ENCODE measurements around the gene TSGA10IP.

The TSGA10IP gene

GRCh38 chr11:65961267-65962140 is 16.2 kb downstream of the TSGA10IP start, which contains the start of gene SART1:
Gene SART1 (plus strand): TSS chr11:65961734. CDS start chr11:65961781, 47 bp downstream.
- TF ChIP-seq, protein P1, sequence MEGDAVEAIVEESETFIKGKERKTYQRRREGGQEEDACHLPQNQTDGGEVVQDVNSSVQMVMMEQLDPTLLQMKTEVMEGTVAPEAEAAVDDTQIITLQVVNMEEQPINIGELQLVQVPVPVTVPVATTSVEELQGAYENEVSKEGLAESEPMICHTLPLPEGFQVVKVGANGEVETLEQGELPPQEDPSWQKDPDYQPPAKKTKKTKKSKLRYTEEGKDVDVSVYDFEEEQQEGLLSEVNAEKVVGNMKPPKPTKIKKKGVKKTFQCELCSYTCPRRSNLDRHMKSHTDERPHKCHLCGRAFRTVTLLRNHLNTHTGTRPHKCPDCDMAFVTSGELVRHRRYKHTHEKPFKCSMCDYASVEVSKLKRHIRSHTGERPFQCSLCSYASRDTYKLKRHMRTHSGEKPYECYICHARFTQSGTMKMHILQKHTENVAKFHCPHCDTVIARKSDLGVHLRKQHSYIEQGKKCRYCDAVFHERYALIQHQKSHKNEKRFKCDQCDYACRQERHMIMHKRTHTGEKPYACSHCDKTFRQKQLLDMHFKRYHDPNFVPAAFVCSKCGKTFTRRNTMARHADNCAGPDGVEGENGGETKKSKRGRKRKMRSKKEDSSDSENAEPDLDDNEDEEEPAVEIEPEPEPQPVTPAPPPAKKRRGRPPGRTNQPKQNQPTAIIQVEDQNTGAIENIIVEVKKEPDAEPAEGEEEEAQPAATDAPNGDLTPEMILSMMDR (IDR thresholded peaks at IDR 0.05; ENCODE audit: low read depth, low read length, missing control alignments): no peak
- Histone ChIP-seq H3K27me3 (replicated peaks) (no peaks in the 10 kb centered on the region), H3K36me3 (replicated peaks) (peaks cover 24% of the 10 kb centered on the region), H3K27ac (peak within 1 kb of the TSS; percentile 84), H3K4me3 (ENCODE audit: low read depth, low read length) (peak within 1 kb of the TSS; percentile 81)
- in situ Hi-C loops (cut with HindIII; ENCODE audit: low pct_ligation_motif_present, low sequenced_read_pairs): no loop called here
- DNase-seq: peak; percentile 97

GRCh38 chr11:65962141-65962564 is 16.9 kb downstream of the TSGA10IP start:
- in situ Hi-C loops (cut with HindIII; ENCODE audit: low pct_ligation_motif_present, low sequenced_read_pairs): no loop called here
- no peak overlapping the region for H3K27ac ChIP-seq
- TF ChIP-seq, protein P1 (IDR thresholded peaks at IDR 0.05; ENCODE audit: low read depth, low read length, missing control alignments): no peak

GRCh38 chr11:65964906-65965305 is 19.6 kb downstream of the TSGA10IP start:
- Histone ChIP-seq H3K4me3 (ENCODE audit: low read depth, low read length) (no peak overlapping the region), H3K27me3 (replicated peaks) (no peaks in the 10 kb centered on the region), H3K36me3 (replicated peaks) (peaks cover 54% of the 10 kb centered on the region), H3K27ac (no peak overlapping the region)
- in situ Hi-C loops (cut with HindIII; ENCODE audit: low pct_ligation_motif_present, low sequenced_read_pairs): no loop called here
- TF ChIP-seq, protein P1 (IDR thresholded peaks at IDR 0.05; ENCODE audit: low read depth, low read length, missing control alignments): no peak
- no peak for DNase-seq

More at GRCh38 chr11:65962141-65962564, 16.9 kb downstream of the TSGA10IP start:
- no peak for DNase-seq
- H3K36me3 ChIP-seq (replicated peaks): peaks cover 31% of the 10 kb centered on the region
- H3K4me3 ChIP-seq (ENCODE audit: low read depth, low read length): peak overlapping the region; percentile 81
- H3K27me3 ChIP-seq (replicated peaks): no peaks in the 10 kb centered on the region

GRCh38 chr11:65965986-65966762 is 20.9 kb downstream of the TSGA10IP start:
- DNase-seq: no peak
- H3K27me3 ChIP-seq (replicated peaks): no peaks in the 10 kb centered on the region
- TF ChIP-seq, protein P1 (IDR thresholded peaks at IDR 0.05; ENCODE audit: low read depth, low read length, missing control alignments): no peak
- in situ Hi-C loops (cut with HindIII; ENCODE audit: low pct_ligation_motif_present, low sequenced_read_pairs): no loop called here
- no peak overlapping the region for H3K4me3 ChIP-seq (ENCODE audit: low read depth, low read length)
- no peak overlapping the region for H3K27ac ChIP-seq
- H3K36me3 ChIP-seq (replicated peaks): peaks cover 54% of the 10 kb centered on the region

DNA sequence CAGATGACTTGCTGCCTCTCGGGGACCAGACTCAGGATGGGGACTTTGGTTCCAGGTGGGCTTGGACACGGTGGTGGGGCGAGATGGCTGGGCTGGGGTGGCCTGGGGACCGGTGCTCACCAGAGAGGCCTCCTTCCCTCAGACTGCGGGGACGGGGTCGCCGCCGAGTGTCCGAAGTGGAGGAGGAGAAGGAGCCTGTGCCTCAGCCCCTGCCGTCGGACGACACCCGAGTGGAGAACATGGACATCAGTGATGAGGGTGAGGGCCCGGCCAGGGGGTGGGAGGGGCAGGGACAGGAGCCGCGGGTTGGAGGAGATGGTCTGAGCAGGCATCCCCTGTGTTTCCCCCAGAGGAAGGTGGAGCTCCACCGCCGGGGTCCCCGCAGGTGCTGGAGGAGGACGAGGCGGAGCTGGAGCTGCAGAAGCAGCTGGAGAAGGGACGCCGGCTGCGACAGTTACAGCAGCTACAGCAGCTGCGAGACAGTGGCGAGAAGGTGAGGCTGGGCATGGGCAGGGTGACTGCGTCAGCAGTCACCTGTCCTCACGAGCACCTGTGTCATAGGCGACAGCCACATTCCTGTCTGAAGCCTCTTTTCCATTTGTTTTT is 22.2 kb downstream of the TSGA10IP start:
- Histone ChIP-seq H3K36me3 (replicated peaks) (peaks cover 57% of the 10 kb centered on the region), H3K4me3 (ENCODE audit: low read depth, low read length) (no peak overlapping the region), H3K27me3 (replicated peaks) (no peaks in the 10 kb centered on the region), H3K27ac (no peak overlapping the region)
- TF ChIP-seq, protein P1 (IDR thresholded peaks at IDR 0.05; ENCODE audit: low read depth, low read length, missing control alignments): no peak
- in situ Hi-C loops (cut with HindIII; ENCODE audit: low pct_ligation_motif_present, low sequenced_read_pairs): no loop called here
- no peak for DNase-seq
